ENCODE data around the gene KIF2A.

Gene KIF2A

GRCh38 chr5:62395210-62395950 is 89.4 kb downstream of the KIF2A start:
- no peak for DNase-seq

DNA sequence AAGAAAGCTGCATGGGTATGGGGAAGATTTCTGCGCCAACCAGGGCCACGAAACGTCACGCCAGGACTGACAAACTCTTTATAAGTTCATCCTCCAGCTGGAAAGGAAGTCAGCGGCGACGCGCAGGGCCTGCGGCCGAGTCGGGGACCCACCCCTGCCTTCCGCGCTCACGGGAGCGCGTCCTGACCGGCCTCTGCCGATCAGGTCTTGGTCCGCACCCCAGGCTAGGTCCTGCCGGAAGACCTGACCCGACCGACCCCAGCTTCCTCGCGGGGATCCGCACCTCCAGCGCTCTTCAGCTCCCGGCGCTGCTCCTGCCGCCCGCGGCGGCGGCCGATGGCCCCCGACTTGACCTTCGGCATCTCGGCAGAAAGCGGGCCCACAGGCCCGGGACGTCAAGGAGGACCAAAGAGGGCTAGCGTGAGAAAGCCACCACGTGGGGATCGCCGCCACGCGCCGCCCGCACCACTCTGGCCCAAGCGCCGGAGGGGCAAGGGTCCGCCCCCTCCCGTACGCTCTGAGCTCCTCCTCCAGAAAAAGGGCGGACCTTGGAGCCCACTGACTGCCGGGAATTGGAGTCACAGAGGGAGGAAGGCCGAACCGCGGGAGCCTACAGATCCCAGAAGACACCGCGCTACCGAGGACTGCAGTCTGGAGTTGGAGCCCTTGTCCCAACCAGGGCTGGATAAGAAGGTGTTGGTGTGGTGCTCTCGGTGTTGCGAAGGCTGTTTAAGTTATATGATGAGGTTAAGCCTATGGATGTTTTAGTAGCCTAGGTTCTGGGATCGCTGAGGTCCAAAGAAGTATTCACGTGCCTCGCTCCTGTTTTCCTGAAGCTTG is 97.6 kb downstream of the KIF2A start, which contains the start of gene DIMT1:
Gene DIMT1, minus strand, starts transcription at position 495 of the 840 bp plus-strand sequence. Its CDS starts 133 bp downstream, at position 362.
- peak; percentile 92 for DNase-seq

DNA sequence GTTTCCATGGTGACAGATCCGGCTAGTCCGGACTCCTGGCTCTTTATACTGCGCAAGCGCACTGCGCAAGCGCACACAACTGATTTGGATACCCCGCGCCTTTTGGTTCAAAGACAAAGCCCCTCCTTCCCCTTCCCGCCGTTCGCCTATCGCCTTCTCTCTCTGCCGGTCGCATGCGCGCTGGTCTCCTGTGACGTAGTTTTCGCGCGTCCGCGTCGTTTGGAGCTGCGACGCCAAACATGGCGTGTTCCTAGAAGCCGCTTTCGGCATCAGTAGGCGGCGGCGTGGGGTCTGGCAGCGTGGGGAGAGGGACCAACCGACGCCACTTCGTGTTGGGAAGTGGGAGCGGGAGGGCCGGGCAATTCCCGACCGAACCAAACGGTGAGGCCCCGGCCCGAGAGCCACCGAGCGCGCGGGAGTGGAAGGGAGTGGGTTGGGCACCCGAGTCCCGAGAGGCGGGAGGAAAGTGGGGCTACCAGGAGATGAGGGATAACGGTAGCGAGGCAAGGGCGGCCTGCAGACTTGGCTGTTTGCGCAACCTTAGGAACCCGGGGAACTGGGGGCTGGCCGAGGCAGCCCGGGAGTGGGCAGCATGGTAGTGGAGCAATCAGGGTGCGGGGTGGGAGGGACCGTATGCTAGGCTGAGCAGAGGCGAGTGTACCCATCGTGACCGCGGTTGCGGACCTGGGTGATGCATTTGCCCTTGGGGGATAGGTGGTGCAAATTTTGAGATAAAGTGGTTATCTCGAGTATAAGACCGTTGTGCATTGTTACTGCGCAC is 106.7 kb downstream of the KIF2A start, which contains the start of gene IPO11:
Gene IPO11, plus strand, starts transcription at position 215 of the 781 bp plus-strand sequence. CDS start 24,517 bp downstream, outside the sequence.
- DNase-seq: peak; percentile 98

DNA sequence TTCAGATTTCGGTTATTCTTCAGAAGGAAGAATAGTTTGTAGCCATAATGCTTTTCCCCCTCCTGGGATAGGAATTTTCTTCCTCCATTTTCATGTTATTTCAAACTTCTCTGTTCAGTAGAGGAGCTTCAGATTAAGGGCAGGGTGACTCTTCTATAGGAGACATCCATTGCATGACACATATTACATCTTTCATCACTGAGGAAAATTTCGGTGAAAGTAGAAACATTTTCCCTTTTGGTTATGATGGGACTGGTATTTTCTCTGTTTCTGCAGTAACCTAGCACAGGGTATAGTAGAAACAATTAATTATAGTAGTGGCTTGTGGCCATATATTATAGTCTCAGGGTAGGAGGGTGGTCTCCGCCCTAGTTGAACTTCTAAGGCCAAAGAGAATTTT is 107.7 kb downstream of the KIF2A start:
- no peak for DNase-seq

DNA sequence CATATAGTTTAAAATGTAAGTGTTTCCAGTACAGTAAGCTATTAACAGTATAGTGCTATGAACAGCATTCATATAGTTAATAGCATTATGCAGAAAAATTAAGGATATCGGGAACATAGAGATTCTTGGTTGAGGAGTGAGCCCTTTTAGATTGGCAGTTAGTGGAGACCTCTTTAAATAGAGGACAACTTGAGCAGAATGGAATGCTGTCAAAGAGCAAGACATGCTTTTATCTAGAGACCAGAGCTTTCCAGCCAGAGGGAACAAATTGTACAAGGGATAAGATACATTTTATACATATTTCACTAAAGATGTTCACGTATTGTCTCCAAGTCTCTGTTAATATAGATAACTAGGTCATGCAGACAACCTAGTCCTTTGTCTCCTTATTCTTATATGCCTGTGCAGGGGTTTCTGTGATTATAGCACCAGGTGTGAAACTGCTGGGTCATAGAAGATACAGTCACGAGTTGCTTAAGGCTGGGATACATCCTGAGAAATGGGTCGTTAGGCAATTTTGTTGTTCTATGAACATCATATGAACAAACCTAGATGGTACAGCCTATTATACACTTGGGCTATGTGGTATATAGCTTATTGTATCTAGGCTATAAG is 112.6 kb downstream of the KIF2A start:
- no peak for DNase-seq

DNA sequence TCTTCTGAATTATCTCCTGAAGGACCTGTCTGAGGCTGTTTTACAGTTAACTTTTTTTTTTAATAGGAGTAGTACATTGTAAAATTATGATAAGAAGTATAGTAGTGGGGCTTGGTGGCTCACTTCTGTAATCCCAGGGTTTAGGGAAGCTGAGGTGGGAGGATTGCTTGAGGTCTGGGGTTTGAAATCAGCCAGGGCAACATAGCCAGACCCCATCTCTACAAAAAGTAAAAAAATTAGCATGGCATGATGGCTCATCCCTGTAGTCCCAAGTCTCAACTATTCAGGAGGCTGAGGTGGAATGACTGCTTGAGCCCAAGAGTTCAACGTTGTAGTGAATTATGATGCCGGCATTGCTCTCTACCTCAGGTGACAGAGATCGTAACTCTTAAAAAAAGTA is 113.6 kb downstream of the KIF2A start:
- DNase-seq: no peak

DNA sequence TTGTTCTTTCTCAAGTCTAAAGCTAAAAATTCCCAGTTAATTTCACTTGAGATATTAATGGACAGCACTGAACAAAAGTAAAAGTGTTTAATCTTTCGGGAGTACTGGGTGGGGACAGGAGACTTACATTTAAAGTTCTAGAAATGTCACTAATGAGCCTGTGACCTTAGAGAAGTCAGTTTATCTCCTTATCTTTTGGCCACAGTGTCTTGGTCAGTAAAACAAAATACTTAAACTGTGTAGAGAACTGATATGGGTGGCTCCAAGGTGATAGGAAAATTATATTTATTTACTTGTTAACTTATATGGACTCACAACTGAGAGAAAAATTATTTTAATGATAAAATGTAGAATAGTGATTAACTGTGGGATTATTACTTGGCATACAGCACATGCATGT is 115.4 kb downstream of the KIF2A start:
- DNase-seq: no peak

- DNase-seq: no peak
Observed at GRCh38 chr5:62424763-62425162, 118.8 kb downstream of the KIF2A start.

- no peak for DNase-seq
Observed at GRCh38 chr5:62431735-62432620, 126.0 kb downstream of the KIF2A start.

DNA sequence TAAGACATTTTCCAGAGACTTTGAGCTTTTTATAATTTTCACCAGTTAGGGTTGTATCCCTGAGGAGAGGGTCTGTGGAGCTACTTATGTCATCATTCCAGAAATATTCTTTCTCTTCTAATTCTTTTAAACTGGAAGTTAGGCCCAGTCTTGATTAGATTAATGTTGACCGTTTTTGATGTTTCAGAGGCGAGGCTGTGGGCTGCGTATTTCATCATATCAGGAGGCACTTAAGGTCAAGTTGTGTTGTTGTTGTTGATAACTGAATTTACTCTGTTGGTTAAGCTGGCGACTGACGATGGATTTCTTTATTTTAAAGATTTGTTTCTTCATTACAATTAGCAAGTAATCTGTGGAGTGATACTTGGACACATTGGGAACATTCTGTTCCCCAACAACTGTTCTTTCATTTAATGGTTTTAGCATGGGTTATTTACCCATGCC is 126.6 kb downstream of the KIF2A start:
- DNase-seq: no peak
